Posterior cingulate gyrus (tissue), 11 donors: Measurements from ENCODE around the gene RMND1.

Source experiments
- DNase-seq, 10 donors: peaks; one replicate each; pipeline versions ENCODE4 v3.0.0 to v3.0.0-alpha.2; 2020 to 2021; ENCODE audit warnings: mixed read lengths in 3 of 10
- intact Hi-C: fragments of 100-400 bp; cut with DNase I; formaldehyde crosslinking; loops from one replicate; pipeline ENCODE4 v1.15.1; 2023

The RMND1 gene

DNA sequence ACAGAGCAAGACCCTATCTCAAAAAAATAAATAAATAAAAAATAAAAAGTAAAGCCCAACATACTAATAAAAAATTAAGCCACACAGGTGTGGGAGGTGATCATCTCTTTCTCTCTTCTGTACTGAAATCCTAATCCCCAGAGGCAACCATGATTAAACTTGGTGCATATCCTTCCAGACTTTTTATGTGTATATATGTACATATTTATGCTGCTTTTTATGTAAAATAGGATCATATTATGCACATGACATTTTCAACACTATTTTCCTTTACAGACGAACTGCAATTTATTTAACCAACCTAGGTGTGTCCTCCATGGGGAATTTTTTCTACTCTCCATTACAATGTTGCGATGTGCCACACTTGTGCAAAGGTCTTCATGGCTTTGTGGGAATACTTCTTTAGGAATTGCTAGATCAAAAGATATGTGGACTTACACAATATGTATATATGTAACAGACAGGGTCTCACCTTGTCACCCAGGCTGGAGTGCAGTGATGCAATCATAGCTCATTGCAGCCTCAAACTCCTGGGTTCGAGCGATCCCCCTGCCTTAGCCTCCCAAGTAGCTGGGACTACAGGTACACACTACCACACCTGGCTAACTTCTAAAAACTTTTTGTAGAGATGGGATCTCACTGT is 23.7 kb downstream of the RMND1 start:
- intact Hi-C loops: no loop called here

DNA sequence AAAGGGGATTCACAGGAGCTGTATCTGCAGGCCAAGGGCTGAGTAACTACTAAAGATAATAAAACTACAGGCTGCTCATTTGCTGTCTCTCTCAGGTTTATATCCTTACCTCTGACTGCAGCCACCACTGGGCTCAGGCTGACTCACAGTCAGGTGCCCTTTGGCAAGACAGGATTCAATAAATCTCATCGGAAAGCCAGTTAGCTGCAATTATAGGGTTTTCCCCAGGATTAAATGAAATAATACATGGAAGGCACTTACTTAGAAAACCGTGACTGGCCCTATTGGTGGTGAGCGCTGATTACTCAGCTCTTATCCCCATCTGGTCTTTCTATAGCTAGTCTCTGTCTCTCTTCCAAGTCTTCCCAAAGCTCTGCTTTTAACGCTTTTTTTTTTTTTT is 26.4 kb downstream of the RMND1 start:
- intact Hi-C loops: no loop called here
- no peak for DNase-seq

More for the DNA sequence above, 23.7 kb downstream of the RMND1 start:
- no peak for DNase-seq

DNA sequence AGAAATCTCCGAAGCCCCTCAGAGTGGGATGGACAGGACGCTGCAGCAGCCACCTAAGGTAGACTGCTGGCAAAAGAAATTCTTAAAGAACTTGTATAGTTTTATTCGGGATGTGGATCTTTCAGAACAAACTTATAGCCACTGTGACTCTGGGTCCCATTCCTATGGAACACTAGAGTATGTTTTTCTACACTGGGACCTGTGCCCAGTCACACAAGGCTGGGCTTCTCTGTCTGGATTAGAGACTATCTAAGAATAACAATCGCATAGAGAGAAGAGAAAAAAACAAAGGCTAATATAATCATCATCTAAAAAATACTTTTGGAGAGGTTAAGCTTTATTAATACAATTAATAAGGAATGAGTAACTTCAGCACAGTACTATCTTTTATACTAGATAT is 28.9 kb downstream of the RMND1 start:
- DNase-seq: peak in 1 of 10 donors; percentile 14
- intact Hi-C loops: no loop called here

DNA sequence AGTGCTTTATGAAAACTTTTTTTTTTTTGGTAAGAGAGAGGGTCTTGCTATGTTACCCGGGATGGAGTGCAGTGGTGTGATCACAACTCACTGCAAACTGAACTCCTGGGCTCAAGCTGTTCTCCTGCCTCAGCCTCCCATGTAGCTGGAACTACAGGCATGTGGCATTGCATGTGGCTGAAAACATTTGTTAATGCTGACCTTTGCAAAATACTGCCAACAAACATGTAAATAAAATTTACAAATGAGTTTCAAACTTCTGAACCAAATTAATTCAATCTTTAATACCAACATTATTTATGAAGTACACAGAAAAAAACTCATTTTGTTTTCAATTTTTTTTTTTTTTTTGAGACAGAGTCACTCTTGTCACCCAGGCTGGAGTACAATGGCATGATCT is 34.4 kb downstream of the RMND1 start:
- no peak for DNase-seq
- intact Hi-C loops: no loop called here

DNA sequence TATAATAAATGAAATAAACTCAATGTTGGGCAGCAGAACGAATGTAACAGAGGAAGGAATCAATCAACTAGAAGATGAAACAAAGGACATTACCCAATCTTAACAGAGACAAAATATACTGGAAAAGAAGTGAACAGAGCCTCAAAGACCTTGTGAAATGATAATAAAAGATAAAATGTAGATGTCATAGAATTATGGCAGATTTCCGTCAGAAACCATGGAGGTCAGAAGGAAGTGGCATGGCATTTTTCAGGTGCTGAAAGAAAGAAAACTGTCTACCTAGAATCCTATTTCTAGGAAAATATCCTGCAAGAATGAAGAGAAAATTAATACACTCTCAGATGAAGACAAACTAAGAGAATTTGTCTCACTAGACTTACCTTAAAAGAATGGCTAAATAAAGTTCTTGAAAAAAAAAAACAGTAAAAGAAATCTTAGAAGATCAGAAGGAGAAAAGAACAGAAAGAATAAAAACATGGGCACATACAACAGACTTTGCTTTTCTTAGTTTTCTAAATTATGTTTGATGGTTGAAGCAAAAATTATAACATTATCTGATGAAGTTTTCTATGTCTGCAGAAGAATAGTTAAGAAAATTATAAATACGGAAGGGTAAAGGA is 37.2 kb downstream of the RMND1 start:
- no peak for DNase-seq
- intact Hi-C loops: no loop called here

DNA sequence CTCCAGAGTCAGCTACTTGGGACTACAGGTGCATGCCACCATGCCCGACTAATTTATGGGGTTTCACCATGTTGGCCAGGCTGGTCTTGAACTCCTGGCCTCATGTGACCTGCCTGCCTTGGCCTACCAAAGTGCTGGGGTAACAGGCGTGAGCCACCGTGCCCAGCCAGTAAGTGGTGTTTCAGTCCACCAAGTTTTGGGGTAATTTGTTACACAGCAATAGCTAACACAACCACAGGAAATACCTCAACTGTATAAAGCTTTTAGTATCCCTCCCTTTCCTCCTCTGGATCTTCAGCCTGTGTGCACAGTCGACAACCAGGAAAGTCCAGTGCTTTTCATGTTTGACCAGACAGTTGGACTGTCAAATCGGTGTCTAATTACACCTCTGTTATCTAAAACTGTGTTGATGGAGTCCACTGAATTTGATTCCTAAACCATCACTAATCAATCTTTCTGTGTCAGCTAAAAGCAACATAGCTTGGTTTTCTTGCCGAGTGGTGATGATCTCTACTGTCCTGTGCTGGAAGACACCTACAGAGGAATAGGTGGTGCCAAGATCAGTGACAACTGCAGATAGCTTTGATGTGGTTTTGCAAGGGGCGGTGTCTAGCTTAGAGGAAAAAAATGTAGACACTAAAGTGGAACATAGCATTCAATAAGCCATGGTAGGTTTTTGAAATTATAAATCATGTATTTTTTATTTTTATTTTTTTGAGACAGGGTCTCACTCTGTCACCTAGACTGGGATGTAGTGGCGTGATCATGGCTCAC is 38.4 kb downstream of the RMND1 start:
- intact Hi-C loops: no loop called here
- no peak for DNase-seq

DNA sequence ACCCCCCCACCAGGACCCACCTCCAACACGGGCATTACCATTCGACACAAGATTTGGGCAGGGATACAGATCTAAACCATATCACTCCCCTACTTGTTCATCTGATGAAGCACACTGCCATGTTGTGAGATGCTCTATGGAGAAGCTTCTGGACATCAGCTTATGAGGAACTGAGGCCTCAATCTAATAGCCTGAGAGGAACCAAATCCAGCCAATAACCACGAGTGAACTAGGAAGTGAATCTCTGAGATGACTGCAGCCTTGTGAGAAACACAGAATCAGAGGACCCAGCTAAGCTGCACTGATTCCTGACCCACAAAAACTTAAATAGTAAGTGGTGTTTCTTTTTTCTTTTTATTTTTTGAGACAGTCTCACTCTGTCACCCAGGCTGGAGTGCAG is 39.0 kb downstream of the RMND1 start:
- DNase-seq: no peak
- intact Hi-C loops: no loop called here

DNA sequence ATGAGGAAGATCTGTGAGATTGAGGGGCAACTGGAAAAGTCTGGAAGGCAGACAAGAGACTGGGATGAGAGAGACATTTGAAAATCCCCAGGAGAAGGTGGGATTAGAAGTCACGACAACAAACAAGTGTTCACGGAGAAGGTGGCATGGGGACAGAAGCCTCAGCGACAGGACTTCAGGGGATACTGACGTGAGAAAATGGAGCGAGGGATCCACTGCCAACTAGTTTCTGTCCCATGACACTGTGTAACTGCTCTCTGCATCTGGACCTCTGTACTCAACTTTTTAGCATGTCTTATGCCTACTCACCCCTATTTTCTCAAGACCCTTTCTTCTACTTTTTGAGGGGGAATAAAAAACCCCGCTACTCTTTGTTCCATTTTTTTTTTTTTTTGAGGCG is 42.2 kb downstream of the RMND1 start:
- DNase-seq: no peak
- intact Hi-C loops: no loop called here

DNA sequence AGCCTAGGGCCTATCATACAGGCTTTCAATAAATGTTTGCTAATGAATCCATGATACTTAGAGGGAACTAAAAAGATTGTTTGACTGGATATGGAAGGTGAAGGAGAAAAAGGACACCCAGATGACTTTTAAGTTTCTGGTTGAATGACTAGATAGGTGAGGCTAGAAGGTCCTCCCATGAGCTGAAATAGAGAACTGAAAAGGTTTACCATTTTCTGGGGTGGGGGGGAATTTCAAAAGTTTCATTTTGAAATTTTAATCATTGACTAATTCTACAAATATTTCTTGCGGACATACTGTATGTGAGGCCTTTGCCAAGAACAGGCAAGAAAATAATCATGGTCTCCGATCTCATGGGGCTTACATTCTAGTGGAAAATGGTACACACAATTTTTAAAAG is 42.7 kb downstream of the RMND1 start:
- intact Hi-C loops: no loop called here
- DNase-seq: no peak

DNA sequence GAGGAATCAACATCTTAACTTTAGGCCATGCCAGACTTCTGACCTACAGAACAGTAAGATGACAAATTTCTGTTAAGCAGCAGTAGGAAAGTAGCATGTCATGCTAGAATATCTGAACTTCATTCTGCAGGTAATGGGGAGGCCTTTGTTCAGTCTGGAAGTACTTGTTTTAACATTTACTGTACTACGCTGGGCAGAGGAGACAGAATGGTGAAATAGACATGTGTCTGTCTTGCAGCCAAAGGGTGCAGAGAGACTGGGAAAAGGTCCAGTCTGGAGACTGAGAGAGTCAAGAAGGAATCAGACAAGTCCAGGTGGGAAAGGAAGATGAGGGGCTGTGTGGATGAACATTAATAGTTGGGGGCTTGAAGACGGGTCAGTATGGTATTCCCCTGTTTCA is 43.1 kb downstream of the RMND1 start:
- no peak for DNase-seq
- intact Hi-C loops: no loop called here

DNA sequence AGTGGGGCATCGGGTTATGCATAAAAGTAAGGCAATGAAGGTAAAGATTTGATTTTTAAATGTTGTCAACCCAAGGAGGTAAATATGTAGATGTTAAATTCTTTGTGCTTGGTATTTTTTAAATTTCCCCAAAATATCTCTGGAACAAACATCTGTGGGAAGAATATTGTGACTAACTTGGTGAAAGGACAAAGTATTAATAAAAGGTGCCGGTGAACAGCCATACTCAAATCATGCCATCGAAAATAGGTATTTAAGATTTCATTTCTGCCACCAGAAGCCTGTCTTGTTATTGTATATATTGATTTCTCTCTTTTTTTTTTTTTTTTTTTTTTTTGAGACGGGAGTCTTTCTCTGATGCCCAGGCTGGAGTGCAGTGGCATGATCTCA is 48.0 kb downstream of the RMND1 start:
- intact Hi-C loops: no loop called here
- no peak for DNase-seq

DNA sequence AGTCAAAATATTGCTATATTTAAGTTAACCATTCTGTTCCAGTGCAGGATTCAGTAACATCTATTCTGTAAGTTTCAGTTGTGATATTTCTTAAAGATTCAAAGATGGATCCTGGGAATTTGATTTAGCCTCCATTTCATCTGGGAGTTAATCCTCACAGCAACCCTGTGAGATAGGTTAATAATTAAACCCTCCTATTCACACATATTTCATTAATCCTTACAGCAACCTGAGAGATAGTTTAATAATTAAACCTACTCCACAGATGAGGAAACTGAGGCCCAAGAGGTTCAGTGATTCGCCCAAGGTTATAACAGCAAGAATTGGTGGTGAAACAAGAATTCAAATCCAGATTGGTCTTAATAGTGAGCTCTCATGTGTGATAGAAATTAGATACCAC is 49.7 kb downstream of the RMND1 start:
- DNase-seq: no peak
- intact Hi-C loops: no loop called here

DNA sequence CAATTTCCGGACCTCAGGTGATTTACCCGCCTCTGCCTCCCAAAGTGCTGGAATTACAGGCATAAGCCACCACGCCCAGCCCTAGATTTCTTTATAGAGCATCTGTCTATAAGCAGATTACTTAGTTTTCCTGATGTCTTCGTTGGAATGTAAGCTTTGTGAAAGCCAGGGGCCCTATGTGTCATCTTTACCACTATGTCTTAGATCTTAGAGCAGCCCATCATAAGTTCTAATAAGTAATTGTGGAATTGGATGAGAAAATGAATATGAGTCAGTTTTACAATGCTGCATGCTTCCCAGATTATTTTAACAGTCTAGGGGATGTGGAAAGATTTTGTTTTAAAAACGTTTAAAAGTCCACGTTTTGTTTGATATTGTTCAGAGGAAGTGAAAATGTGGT is 51.5 kb downstream of the RMND1 start:
- DNase-seq: no peak
- intact Hi-C loops: no loop called here

DNA sequence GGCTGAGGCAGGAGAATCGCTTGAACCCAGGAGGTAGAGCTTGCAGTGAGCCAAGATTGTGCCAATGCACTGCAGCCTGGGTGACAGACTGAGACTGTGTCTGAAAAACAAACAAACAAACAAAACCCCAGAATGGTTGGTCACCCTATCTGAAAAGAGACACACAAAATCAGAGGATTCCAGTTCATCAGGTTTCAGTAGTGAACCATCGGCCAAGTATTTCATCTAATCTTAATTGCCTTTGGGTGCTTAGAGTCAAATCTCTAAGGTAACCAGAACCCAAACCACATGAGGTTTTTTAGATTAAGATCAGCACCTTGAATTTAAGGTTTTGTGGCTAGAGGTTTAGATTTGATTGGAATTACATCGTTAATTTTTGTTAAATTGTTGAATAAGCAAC is 52.2 kb downstream of the RMND1 start:
- no peak for DNase-seq
- intact Hi-C loops: no loop called here

DNA sequence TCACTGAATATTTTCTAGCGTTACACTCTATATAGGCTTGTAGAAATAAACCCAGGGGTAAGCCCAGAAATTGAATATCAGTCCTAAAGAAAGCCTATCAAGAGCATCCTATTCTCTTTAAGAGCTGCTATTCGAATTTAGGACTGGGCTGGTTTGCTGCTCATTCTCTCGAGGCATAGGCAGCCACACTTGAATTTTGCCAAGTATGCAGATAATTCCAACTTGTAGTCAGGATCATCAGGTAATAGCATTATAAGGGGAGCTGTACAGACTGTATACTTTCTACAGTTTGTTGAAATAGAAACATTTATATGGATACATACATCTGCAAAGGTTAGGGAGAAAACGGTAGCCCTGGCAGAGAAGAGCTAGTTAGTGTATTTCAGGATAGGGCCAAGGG is 58.5 kb downstream of the RMND1 start:
- intact Hi-C loops: no loop called here
- no peak for DNase-seq

DNA sequence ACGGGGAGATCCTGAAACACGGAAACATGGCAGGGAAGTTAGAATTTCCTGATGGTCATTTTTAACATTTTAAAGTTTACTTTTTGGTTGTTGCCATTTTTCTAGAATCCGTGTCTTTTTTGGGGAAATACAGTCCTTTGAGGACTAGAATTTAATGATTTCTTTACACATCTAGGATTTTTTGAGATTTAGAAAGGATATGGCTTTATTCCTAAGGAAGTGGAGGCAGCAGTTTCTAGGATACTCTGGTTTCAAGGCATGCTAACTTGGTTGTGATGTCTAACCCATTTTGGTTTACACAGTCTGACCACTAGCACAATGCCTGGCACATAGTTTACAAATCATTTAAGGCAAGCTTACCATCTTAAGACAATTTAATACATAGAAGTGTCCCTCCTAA is 59.5 kb downstream of the RMND1 start:
- no peak for DNase-seq
- intact Hi-C loops: no loop called here

DNA sequence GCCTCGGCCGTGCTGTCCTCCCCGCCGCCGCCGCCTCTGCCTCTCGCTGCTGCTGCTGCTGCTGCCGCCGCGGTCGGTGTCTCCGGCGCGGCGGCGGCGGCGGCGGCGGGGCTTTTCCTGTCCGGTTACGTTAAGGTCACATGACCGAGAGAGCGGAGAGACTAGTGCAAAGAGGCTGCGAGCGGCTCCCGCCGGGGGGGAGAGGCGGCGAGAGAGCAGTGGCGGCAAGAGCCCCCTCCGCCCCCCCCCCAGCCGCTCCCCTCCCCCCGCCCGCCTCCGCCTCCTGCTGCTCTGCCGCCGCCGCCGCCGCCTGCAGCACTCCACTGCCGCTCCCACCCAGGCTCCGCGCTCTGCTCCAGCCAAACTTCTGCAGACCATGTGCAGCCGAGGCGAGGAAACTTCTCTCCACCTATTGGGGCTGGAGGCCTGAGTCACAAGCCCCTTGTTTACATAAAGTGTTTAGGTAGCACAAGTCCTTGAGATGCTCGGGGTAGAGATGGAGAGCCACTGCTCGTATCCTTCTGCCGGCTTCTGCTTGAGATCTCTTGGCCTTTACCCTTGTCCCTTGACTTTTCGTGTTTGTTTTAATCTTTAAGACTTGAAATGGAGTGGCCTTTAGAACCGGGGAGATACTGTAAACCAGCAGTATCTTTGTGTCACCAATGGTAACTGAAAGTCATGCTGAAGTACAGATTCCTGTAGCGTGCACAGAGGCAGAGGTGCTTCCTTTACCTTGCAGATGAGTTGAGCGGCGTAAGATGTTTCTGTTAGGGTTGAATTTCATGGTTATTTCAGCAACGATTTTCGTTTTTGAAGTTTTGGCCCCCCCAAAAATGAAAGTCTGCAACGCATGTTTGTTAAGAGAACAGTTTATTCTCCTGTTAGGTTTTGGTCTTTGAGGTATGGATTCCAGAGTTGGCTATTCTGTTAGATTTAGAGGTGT is 60.2 kb downstream of the RMND1 start, which contains the start of gene ZBTB2:
Gene ZBTB2 (minus strand): TSS at position 89 of the 943 bp plus-strand sequence. CDS start 17,922 bp downstream, outside the sequence.
- peak; percentile 27 to 96 (median 69) for DNase-seq
- intact Hi-C loops: no loop called here

DNA sequence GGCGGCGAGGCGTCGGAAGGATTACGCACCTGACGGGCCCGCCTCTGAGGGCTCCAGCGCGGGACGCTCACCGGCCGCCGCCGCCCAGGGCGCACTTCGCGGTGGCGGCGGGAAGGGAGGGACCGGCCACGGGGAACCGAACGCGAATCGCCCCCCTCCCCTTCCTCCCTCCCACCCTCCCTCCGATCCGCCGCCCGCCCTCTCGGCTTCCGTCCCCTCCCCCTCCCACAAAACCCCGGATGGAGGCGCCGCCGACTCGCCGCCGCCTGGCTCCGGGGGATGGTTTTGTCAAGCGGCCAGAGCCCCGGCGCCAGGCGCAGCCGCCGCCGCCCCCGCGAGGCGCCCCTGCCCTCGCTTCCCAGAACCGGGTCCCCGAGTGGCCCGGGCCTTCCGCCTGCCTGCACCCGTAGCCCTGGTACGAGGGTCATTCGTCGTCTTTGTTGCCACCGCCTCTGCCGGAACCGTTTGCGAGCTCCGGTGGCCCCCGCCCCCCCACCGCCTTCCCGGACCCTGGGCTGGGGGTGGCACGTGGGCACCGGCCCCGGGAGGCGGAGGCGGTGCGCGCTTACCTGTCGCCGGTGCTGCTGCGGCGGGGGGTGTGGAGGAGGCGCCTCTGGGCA is 61.0 kb downstream of the RMND1 start:
- intact Hi-C loops: loop anchor here (1.0 kb wide), 1 partner anchor 61 kb away; the partner anchor contains the start of gene RMND1
- peak; percentile 55 to 95 (median 72) for DNase-seq

DNA sequence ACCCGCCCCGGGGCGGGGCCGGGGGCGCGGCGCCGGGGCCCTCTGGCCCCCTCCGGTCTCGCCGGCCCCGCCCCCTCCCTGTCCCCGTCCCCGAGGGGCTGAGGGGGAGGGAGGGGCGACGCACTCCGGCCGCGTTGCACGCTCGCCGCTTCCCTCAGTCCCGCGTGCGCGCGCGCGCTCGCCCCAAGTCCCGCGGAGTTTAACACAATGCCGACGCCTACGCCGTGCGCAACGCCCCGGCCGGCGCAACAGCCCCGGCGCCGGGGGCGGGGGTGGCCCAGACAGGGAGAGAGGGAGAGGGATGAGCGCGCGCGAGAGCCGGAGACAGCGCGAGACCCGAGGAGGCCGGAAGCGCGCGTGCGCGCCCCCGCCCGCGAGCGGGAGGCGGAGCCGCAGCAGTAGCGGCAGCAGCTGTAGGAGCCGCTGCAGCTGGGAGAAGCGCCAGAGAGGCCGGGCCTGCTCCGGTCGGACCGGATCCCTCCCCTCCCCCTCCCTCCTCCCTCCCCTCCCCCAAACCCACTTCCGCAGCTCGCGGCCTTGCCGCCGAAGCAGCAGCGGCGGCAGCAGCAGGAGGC is 61.6 kb downstream of the RMND1 start:
- peak; percentile 88 to 100 (median 95) for DNase-seq
- intact Hi-C loops: loop anchor here (1.0 kb wide), 1 partner anchor 62 kb away; the partner anchor contains the start of gene RMND1
